ENCODE data around the gene NCOA7. TPM values are rescaled to one million over a fixed set of nuclear protein-coding genes. Genes with fewer than 3 reads are reported as not detected.

NCOA7 gene
- total and polyA plus RNA-seq, 9 donors, result 10.9 to 54.1 (median 30.7) TPM

DNA sequence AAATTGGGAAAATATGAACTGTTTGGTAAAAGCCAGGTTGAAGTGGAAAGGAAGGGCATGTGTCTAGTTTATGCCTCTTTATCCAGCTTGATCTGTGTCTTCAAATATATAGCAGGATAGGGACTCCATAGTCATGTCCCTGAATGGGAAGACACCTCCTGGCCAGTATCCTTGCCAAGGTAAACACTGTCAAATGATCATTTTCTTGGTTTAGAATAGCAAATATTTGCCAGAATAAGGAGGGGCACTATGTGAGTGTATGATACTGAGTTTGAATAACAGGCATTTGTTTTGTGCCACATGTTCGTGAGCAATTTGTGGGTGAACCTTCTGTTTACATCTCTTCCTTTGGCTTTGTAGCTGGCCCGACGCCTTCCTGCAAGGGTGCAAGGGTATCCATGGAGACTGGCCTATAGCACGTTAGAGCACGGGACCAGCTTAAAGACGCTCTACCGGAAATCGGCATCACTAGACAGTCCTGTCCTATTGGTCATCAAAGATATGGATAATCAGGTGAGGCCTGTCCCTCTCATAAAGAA is 131.6 kb downstream of the NCOA7 start:
- H3K27ac ChIP-seq, result no peak overlapping the region
- no peak overlapping the region for H3K4me3 ChIP-seq
- H3K27me3 ChIP-seq, result no peaks in the 10 kb centered on the region
- intact Hi-C loops (cut with DNase I), result no loop called here
- H3K4me1 ChIP-seq (ENCODE audit: insufficient read depth), result no peaks in the 10 kb centered on the region
- no peaks in the 10 kb centered on the region for H3K36me3 ChIP-seq
- TF ChIP-seq EP300 (IDR thresholded peaks at IDR 0.05), result no peak
- no peaks in the 10 kb centered on the region for H3K9me3 ChIP-seq
- no peak for DNase-seq
- 95 to 96% (median 95%) methylated on average over 8 of the region's 8 CpGs for WGBS, 3 donors

DNA sequence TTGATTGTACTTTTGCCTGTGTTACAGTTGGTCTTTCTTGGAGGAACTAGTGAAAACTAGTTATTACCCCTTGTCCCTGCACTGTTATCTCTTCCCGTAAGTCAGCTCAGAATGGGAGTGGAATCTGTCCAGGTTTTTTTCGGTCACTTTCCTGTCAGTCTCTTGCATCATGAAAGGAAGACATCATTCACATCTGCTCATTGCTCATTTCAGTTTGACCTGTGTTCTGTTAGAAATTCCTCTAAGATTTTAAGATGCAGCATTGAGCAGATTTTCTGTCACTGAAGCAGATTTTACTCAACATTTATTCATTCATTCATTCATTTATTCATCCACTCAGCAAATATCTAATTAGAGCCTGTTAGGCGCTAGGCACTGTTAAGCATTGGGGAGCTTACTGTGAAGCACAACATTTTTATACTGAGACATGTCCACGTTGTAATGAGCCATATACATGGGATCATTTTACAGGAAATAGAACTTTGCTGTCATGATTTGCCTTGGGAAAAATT is 132.7 kb downstream of the NCOA7 start:
- TF ChIP-seq, protein P1, sequence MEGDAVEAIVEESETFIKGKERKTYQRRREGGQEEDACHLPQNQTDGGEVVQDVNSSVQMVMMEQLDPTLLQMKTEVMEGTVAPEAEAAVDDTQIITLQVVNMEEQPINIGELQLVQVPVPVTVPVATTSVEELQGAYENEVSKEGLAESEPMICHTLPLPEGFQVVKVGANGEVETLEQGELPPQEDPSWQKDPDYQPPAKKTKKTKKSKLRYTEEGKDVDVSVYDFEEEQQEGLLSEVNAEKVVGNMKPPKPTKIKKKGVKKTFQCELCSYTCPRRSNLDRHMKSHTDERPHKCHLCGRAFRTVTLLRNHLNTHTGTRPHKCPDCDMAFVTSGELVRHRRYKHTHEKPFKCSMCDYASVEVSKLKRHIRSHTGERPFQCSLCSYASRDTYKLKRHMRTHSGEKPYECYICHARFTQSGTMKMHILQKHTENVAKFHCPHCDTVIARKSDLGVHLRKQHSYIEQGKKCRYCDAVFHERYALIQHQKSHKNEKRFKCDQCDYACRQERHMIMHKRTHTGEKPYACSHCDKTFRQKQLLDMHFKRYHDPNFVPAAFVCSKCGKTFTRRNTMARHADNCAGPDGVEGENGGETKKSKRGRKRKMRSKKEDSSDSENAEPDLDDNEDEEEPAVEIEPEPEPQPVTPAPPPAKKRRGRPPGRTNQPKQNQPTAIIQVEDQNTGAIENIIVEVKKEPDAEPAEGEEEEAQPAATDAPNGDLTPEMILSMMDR (IDR thresholded peaks at IDR 0.05), result no peak
- TF ChIP-seq POLR2A (IDR thresholded peaks at IDR 0.05) (no peak), EP300 (IDR thresholded peaks at IDR 0.05) (no peak)
- no peak for DNase-seq
- 74 to 78% (median 77%) methylated on average over 4 of the region's 4 CpGs for WGBS, 3 donors
- H3K4me3 ChIP-seq, result no peak overlapping the region
- no peaks in the 10 kb centered on the region for H3K9me3 ChIP-seq
- no peak overlapping the region for H3K27ac ChIP-seq
- H3K27me3 ChIP-seq, result no peaks in the 10 kb centered on the region
- no peaks in the 10 kb centered on the region for H3K4me1 ChIP-seq (ENCODE audit: insufficient read depth)
- no peaks in the 10 kb centered on the region for H3K36me3 ChIP-seq
- intact Hi-C loops (cut with DNase I), result no loop called here

DNA sequence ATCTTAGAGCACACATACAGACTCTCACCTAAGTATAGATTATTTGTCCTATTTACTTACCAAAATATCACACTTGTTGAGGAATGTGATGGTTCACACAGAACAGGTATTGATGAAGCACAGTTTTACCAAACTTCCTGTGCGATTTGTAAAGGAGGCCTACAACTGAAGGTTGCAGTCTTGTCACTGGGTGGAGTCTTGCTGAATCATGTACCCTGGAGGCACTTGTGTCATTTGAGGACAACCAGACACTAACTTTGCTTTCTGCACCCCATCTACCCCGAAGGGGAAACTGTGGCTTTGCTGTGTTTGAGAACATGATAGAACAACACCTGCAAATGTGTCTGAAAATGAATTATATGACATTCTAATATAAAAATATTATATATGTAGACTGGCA is 133.4 kb downstream of the NCOA7 start:
- TF ChIP-seq, protein P1 (IDR thresholded peaks at IDR 0.05), result no peak
- TF ChIP-seq EP300 (IDR thresholded peaks at IDR 0.05), result no peak
- TF ChIP-seq POLR2A (IDR thresholded peaks at IDR 0.05), result no peak
- no peak for DNase-seq
- intact Hi-C loops (cut with DNase I), result no loop called here
- H3K9me3 ChIP-seq, result no peaks in the 10 kb centered on the region
- 88 to 92% (median 89%) methylated on average over 2 of the region's 2 CpGs for WGBS, 3 donors
- H3K4me3 ChIP-seq, result no peak overlapping the region
- H3K27ac ChIP-seq, result no peak overlapping the region
- no peaks in the 10 kb centered on the region for H3K27me3 ChIP-seq
- no peaks in the 10 kb centered on the region for H3K4me1 ChIP-seq (ENCODE audit: insufficient read depth)
- no peaks in the 10 kb centered on the region for H3K36me3 ChIP-seq

DNA sequence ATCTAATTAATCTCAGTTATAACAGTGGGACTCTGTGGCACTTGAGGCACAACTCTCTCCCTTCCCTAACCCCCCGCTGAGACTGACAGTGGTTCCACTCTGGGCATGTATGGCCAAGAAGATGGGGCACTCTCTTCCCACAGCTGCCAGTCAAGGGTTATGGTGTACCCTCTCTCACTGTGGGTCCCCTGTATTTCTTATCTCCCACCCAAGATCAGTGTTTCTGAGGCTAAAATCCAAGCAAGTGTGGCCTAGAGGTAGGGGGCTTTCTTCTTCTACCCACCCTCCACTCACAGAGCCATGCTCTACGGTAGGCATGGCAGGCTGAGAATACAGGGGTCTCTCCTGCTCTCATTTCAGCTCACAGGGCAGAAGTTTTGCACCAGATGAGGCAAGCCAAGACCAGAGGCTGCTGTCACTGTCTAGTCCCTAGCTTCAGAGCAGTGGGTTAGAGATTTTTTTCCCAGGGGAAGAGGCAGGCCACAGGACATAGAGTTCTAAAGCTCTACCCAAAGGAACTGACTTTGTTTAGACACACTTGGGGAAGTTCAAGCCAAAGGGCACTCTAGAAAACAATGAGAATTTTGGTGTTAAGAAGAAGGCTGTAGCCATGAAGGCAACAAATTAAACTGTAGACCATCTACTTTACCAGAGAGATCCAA is 134.1 kb downstream of the NCOA7 start:
- no peaks in the 10 kb centered on the region for H3K9me3 ChIP-seq
- no peak for TF ChIP-seq EP300 (IDR thresholded peaks at IDR 0.05)
- intact Hi-C loops (cut with DNase I), result no loop called here
- H3K36me3 ChIP-seq, result no peaks in the 10 kb centered on the region
- no peaks in the 10 kb centered on the region for H3K27me3 ChIP-seq
- H3K4me3 ChIP-seq, result no peak overlapping the region
- no peaks in the 10 kb centered on the region for H3K4me1 ChIP-seq (ENCODE audit: insufficient read depth)
- no peak for DNase-seq
- no peak overlapping the region for H3K27ac ChIP-seq
- 89 to 100% (median 98%) methylated on average over 2 of the region's 2 CpGs for WGBS, 3 donors

DNA sequence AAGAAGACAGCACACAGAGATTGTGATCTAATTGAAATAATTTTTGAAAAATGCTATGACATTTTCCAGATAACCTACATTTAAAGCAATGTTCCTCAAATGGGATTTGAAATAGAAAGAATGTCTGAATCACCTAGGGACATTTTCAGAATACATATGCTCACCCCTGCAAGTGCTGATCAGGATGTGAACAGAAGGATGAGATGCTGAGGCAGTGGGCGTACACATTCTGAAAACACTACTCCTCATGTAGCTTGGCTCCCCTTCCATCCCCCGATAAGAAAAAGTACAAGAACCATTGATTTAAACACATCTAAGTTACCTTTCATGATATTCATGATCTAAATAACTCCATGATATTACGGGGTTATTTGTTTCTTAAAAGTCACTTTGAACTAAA is 136.0 kb downstream of the NCOA7 start:
- 90 to 96% (median 92%) methylated on average over 3 of the region's 3 CpGs for WGBS, 3 donors
- Histone ChIP-seq H3K4me3 (no peak overlapping the region), H3K4me1 (ENCODE audit: insufficient read depth) (no peaks in the 10 kb centered on the region), H3K27me3 (no peaks in the 10 kb centered on the region), H3K27ac (no peak overlapping the region), H3K36me3 (no peaks in the 10 kb centered on the region), H3K9me3 (no peaks in the 10 kb centered on the region)
- intact Hi-C loops (cut with DNase I), result no loop called here
- TF ChIP-seq, protein P1 (IDR thresholded peaks at IDR 0.05), result no peak
- TF ChIP-seq EP300 (IDR thresholded peaks at IDR 0.05) (no peak), POLR2A (IDR thresholded peaks at IDR 0.05) (no peak)
- no peak for DNase-seq
